Measurements from ENCODE around the gene STOML1. TPM values are rescaled to one million over a fixed set of nuclear protein-coding genes. Genes with fewer than 3 reads are reported as not detected.

STOML1 gene
- polyA plus RNA-seq, 3 donors: 3.8 to 5.1 (median 4.7) TPM

GRCh38 chr15:74034206-74034755, 42.2 kb upstream of the STOML1 start:
- no peak for TF ChIP-seq CTCF (IDR thresholded peaks at IDR 0.05)
- H3K27ac Mint-ChIP-seq: peak overlapping the region in 2 of 7 donors; percentile 54 to 79
- Histone ChIP-seq H4K20me1 (ENCODE audit: insufficient read depth, low read length) (peaks cover 31% of the 10 kb centered on the region), H3K4me3 (replicated peaks in 1 of 3; ENCODE audit: low read depth in 2 of 3, low read length in 3 of 3) (no peak overlapping the region), H3K4me2 (replicated peaks; ENCODE audit: extremely low read depth, low read length, poor library complexity, severe bottlenecking) (no peak overlapping the region), H3K4me1 (ENCODE audit: control insufficient read depth in 1 of 2, insufficient read depth in 2 of 2, low read length in 2 of 2) (no peaks in the 10 kb centered on the region), H3K9ac (ENCODE audit: insufficient read depth, low read length, poor library complexity, severe bottlenecking) (no peak overlapping the region), H3K36me3 (replicated peaks in 1 of 2; ENCODE audit: control insufficient read depth in 1 of 2, insufficient read depth in 2 of 2, low read length in 2 of 2) (peaks cover 60 to 80% of the 10 kb centered on the region in 2 donors), H3K27ac (ENCODE audit: low read depth in 1 of 2, low read length in 2 of 2) (peak overlapping the region in 1 of 2 donors; percentile 60), H3K9me3 (replicated peaks in 1 of 2; ENCODE audit: control insufficient read depth in 1 of 2, insufficient read depth in 1 of 2, low read length in 2 of 2) (no peaks in the 10 kb centered on the region), H3K79me2 (ENCODE audit: insufficient read depth, low read length) (no peaks in the 10 kb centered on the region), H3K27me3 (ENCODE audit: control insufficient read depth in 2 of 2, insufficient read depth in 2 of 2, low read length in 2 of 2) (no peaks in the 10 kb centered on the region), H2AFZ (ENCODE audit: insufficient read depth, low read depth, low read length, poor library complexity, severe bottlenecking) (no peak overlapping the region)
- H3K4me3 Mint-ChIP-seq: no peak overlapping the region
- H3K9me3 Mint-ChIP-seq: peaks cover 0 to 3% (median 0%) of the 10 kb centered on the region in 7 donors
- H3K36me3 Mint-ChIP-seq: peaks cover 76 to 88% of the 10 kb centered on the region in 2 donors
- DNase-seq: no peak
- H3K4me1 Mint-ChIP-seq: peaks cover 3% of the 10 kb centered on the region
- 91% methylated on average over 9 of the region's 10 CpGs for WGBS (ENCODE audit: insufficient coverage)
- intact Hi-C loops (cut with micrococcal nuclease): no loop called here
- H3K27me3 Mint-ChIP-seq (ENCODE audit: low read depth in 3 of 3): no peaks in the 10 kb centered on the region

GRCh38 chr15:74032606-74033561, 40.8 kb upstream of the STOML1 start:
- no peak for TF ChIP-seq CTCF (IDR thresholded peaks at IDR 0.05)
- H3K27ac Mint-ChIP-seq: peak overlapping the region in 3 of 7 donors; percentile 31 to 80 (median 74)
- Histone ChIP-seq H3K36me3 (replicated peaks in 1 of 2; ENCODE audit: control insufficient read depth in 1 of 2, insufficient read depth in 2 of 2, low read length in 2 of 2) (peaks cover 67 to 91% of the 10 kb centered on the region in 2 donors), H3K27me3 (ENCODE audit: control insufficient read depth in 2 of 2, insufficient read depth in 2 of 2, low read length in 2 of 2) (no peaks in the 10 kb centered on the region), H3K27ac (ENCODE audit: low read depth in 1 of 2, low read length in 2 of 2) (peak overlapping the region in 1 of 2 donors; percentile 60), H3K9me3 (replicated peaks in 1 of 2; ENCODE audit: control insufficient read depth in 1 of 2, insufficient read depth in 1 of 2, low read length in 2 of 2) (no peaks in the 10 kb centered on the region), H3K4me3 (replicated peaks in 1 of 3; ENCODE audit: low read depth in 2 of 3, low read length in 3 of 3) (no peak overlapping the region), H4K20me1 (ENCODE audit: insufficient read depth, low read length) (peaks cover 37% of the 10 kb centered on the region), H3K4me2 (replicated peaks; ENCODE audit: extremely low read depth, low read length, poor library complexity, severe bottlenecking) (no peak overlapping the region), H2AFZ (ENCODE audit: insufficient read depth, low read depth, low read length, poor library complexity, severe bottlenecking) (no peak overlapping the region), H3K79me2 (ENCODE audit: insufficient read depth, low read length) (no peaks in the 10 kb centered on the region), H3K4me1 (ENCODE audit: control insufficient read depth in 1 of 2, insufficient read depth in 2 of 2, low read length in 2 of 2) (no peaks in the 10 kb centered on the region), H3K9ac (ENCODE audit: insufficient read depth, low read length, poor library complexity, severe bottlenecking) (no peak overlapping the region)
- H3K9me3 Mint-ChIP-seq: peaks cover 0 to 2% (median 0%) of the 10 kb centered on the region in 7 donors
- H3K4me1 Mint-ChIP-seq: peaks cover 3% of the 10 kb centered on the region
- WGBS (ENCODE audit: insufficient coverage): 21% methylated on average over 3 of the region's 16 CpGs
- intact Hi-C loops (cut with micrococcal nuclease): no loop called here
- H3K4me3 Mint-ChIP-seq: no peak overlapping the region
- peaks cover 80 to 88% of the 10 kb centered on the region in 2 donors for H3K36me3 Mint-ChIP-seq
- no peak for DNase-seq
- no peaks in the 10 kb centered on the region for H3K27me3 Mint-ChIP-seq (ENCODE audit: low read depth in 3 of 3)
